NCI-H128 (cell line): ENCODE data around the gene IFNAR2.

Experiments used
- DNase-seq: peaks from one replicate; lab custom pipeline; 2025; ENCODE audit not compliant: unreplicated experiment; lab: John Stamatoyannopoulos, UW

Gene IFNAR2

GRCh38 chr21:33266050-33266788 is 36.5 kb downstream of the IFNAR2 start, which contains the start of gene IL10RB:
Gene IL10RB (plus strand): TSS chr21:33266367. CDS start chr21:33266466, 99 bp downstream.
- peak; percentile 45 for DNase-seq

- DNase-seq = no peak
Observed at GRCh38 chr21:33266789-33267135, 37.0 kb downstream of the IFNAR2 start.

- DNase-seq = no peak
Observed at GRCh38 chr21:33267250-33267649, 37.5 kb downstream of the IFNAR2 start.

GRCh38 chr21:33268393-33268736 is 38.6 kb downstream of the IFNAR2 start:
- DNase-seq = no peak

- peak; percentile 26 for DNase-seq
Observed at GRCh38 chr21:33268737-33269441, 39.2 kb downstream of the IFNAR2 start.

GRCh38 chr21:33270986-33271385 is 41.2 kb downstream of the IFNAR2 start:
- no peak for DNase-seq

- DNase-seq = no peak
Observed at GRCh38 chr21:33273044-33273443, 43.3 kb downstream of the IFNAR2 start.

GRCh38 chr21:33278721-33279120 is 49.0 kb downstream of the IFNAR2 start:
- no peak for DNase-seq

GRCh38 chr21:33279330-33279820 is 49.6 kb downstream of the IFNAR2 start:
- DNase-seq = no peak
